ENCODE measurements around the gene PCGF2.

PCGF2 gene

GRCh38 chr17:38751144-38751807 is 3.1 kb upstream of the PCGF2 start:
- no peak for DNase-seq

GRCh38 chr17:38750312-38751121 is 2.4 kb upstream of the PCGF2 start:
- DNase-seq = peak in 1 of 2 experiments; percentile 55

- no peak for DNase-seq
Measured at GRCh38 chr17:38750044-38750311, 1.8 kb upstream of the PCGF2 start.

GRCh38 chr17:38749223-38750043 is 1.3 kb upstream of the PCGF2 start:
- DNase-seq = peak; percentile 63

GRCh38 chr17:38748892-38749222 is 721 bp upstream of the PCGF2 start:
- DNase-seq = no peak

GRCh38 chr17:38747463-38748148 is 530 bp downstream of the PCGF2 start:
- peak in 1 of 2 experiments; percentile 33 for DNase-seq

GRCh38 chr17:38746849-38747462 is 1.2 kb downstream of the PCGF2 start:
- no peak for DNase-seq

GRCh38 chr17:38746004-38746848 is 1.9 kb downstream of the PCGF2 start:
- DNase-seq = no peak

GRCh38 chr17:38745545-38745944 is 2.6 kb downstream of the PCGF2 start:
- DNase-seq = no peak

GRCh38 chr17:38743556-38744171 is 4.5 kb downstream of the PCGF2 start:
- DNase-seq = no peak

- no peak for DNase-seq
Measured at GRCh38 chr17:38742411-38743308, 5.5 kb downstream of the PCGF2 start.

GRCh38 chr17:38741921-38742410 is 6.2 kb downstream of the PCGF2 start:
- no peak for DNase-seq

- no peak for DNase-seq
Measured at GRCh38 chr17:38741461-38741860, 6.7 kb downstream of the PCGF2 start.

GRCh38 chr17:38740806-38741205 is 7.3 kb downstream of the PCGF2 start:
- DNase-seq = no peak

- no peak for DNase-seq
Measured at GRCh38 chr17:38740044-38740443, 8.1 kb downstream of the PCGF2 start.

GRCh38 chr17:38739305-38739704 is 8.8 kb downstream of the PCGF2 start:
- DNase-seq = no peak

GRCh38 chr17:38738686-38739085 is 9.4 kb downstream of the PCGF2 start:
- DNase-seq = no peak

GRCh38 chr17:38738007-38738662 is 10.0 kb downstream of the PCGF2 start:
- no peak for DNase-seq

GRCh38 chr17:38735161-38735997 is 12.8 kb downstream of the PCGF2 start:
- DNase-seq = peak; percentile 41 to 61
